ENCODE results near the gene RAP2C. TPM values are rescaled to one million over a fixed set of nuclear protein-coding genes. Genes with fewer than 3 reads are reported as not detected.

RAP2C gene
- total and polyA plus RNA-seq, 2 experiments from 2014 or later, result 14.5 to 25.0 TPM

- H3K4me1 Mint-ChIP-seq, result no peaks in the 10 kb centered on the region; the same call in 2 of the 3 replicates
- ATAC-seq, result no peak
These were observed 16.2 kb upstream of the RAP2C start for GRCh38 chrX:132235488-132235887.

DNA sequence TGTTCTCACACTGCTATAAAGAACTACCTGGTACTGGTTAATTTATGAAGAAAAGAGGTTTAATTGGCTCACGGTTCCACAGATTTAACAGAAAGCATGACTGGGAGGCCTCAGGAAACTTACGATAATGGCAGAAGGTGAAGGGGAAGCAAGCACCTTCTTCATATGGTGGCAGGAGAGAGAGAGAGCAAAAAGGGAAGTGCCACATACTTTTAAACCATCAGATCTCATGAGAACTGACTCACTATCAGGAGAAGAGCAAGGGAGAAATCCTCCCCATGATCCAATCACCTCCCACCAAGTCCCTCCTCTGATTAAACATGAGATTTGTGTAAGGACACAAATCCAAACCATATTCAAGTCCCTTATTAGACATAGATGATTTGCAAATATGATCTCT lies 12.3 kb upstream of the RAP2C start:
- Mint-ChIP-seq H3K4me3 (no peak overlapping the region), H3K27me3 (ENCODE audit: insufficient read depth, low read depth, poor library complexity) (peaks cover 4% of the 10 kb centered on the region), H3K27ac (no peak overlapping the region), H3K9me3 (no peaks in the 10 kb centered on the region; the same call in 2 of the 3 replicates), H3K36me3 (ENCODE audit: low read depth) (no peaks in the 10 kb centered on the region), H3K4me1 (no peaks in the 10 kb centered on the region; the same call in 2 of the 3 replicates)
- Histone ChIP-seq H3F3A (replicated peaks; ENCODE audit: low read depth) (no peaks in the 10 kb centered on the region), H3K4me2 (no peak overlapping the region), H3K79me2 (replicated peaks; ENCODE audit: insufficient read depth) (no peaks in the 10 kb centered on the region), H2AFZ (no peak overlapping the region), H4K20me1 (replicated peaks; ENCODE audit: insufficient read depth) (no peaks in the 10 kb centered on the region), H3K36me3 (ENCODE audit: insufficient read depth) (no peaks in the 10 kb centered on the region), H3K4me1 (ENCODE audit: insufficient read depth) (no peaks in the 10 kb centered on the region; the same call in 1 of the 2 replicates), H3K4me3 (no peak overlapping the region), H3K27me3 (ENCODE audit: insufficient read depth) (no peaks in the 10 kb centered on the region), H3K9me2 (ENCODE audit: insufficient read depth) (no peaks in the 10 kb centered on the region), H3K27ac (ENCODE audit: low read depth) (no peak overlapping the region)
- no peak for ATAC-seq
- DNase-seq (ENCODE audit: low spot score), result no peak
- no peak for TF ChIP-seq POLR2AphosphoS5 (IDR thresholded peaks at IDR 0.05; ENCODE audit: low read depth)
- TF ChIP-seq ETS1 (IDR thresholded peaks at IDR 0.05), result no peak
- no peak for TF ChIP-seq NANOG (IDR thresholded peaks at IDR 0.05; ENCODE audit: borderline replicate concordance)
- no peak for TF ChIP-seq ZNF114 (CRISPR knock-in tag; IDR thresholded peaks at IDR 0.05)
- no peak for TF ChIP-seq CREB1 (CRISPR knock-in tag; IDR thresholded peaks at IDR 0.05; ENCODE audit: low read depth)
- TF ChIP-seq EZH2phosphoT487 (IDR thresholded peaks at IDR 0.05; ENCODE audit: unreplicated experiment), result no peak
- TF ChIP-seq ZNF331 (CRISPR knock-in tag; IDR thresholded peaks at IDR 0.05; ENCODE audit: low read depth), result no peak
- TF ChIP-seq STAT1 (IDR thresholded peaks at IDR 0.05; ENCODE audit: unreplicated experiment), result no peak
- TF ChIP-seq CTCF (conservative IDR thresholded peaks at IDR 0.05; ENCODE audit: low read depth in 2 of 2), result no peak
- TF ChIP-seq, protein P1, sequence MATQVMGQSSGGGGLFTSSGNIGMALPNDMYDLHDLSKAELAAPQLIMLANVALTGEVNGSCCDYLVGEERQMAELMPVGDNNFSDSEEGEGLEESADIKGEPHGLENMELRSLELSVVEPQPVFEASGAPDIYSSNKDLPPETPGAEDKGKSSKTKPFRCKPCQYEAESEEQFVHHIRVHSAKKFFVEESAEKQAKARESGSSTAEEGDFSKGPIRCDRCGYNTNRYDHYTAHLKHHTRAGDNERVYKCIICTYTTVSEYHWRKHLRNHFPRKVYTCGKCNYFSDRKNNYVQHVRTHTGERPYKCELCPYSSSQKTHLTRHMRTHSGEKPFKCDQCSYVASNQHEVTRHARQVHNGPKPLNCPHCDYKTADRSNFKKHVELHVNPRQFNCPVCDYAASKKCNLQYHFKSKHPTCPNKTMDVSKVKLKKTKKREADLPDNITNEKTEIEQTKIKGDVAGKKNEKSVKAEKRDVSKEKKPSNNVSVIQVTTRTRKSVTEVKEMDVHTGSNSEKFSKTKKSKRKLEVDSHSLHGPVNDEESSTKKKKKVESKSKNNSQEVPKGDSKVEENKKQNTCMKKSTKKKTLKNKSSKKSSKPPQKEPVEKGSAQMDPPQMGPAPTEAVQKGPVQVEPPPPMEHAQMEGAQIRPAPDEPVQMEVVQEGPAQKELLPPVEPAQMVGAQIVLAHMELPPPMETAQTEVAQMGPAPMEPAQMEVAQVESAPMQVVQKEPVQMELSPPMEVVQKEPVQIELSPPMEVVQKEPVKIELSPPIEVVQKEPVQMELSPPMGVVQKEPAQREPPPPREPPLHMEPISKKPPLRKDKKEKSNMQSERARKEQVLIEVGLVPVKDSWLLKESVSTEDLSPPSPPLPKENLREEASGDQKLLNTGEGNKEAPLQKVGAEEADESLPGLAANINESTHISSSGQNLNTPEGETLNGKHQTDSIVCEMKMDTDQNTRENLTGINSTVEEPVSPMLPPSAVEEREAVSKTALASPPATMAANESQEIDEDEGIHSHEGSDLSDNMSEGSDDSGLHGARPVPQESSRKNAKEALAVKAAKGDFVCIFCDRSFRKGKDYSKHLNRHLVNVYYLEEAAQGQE (IDR thresholded peaks at IDR 0.05; ENCODE audit: unreplicated experiment), result no peak
- TF ChIP-seq EZH2 (IDR thresholded peaks at IDR 0.05; ENCODE audit: low read depth, unreplicated experiment), result no peak

More at GRCh38 chrX:132235488-132235887, 16.2 kb upstream of the RAP2C start:
- H3K9me2 ChIP-seq (ENCODE audit: insufficient read depth), result no peaks in the 10 kb centered on the region
- H3K4me2 ChIP-seq, result no peak overlapping the region
- no peak for TF ChIP-seq CTCF (conservative IDR thresholded peaks at IDR 0.05; ENCODE audit: low read depth in 2 of 2)
- H3K27ac Mint-ChIP-seq, result no peak overlapping the region
- no peaks in the 10 kb centered on the region for H3K27me3 ChIP-seq (ENCODE audit: insufficient read depth)
- no peak for DNase-seq (ENCODE audit: low spot score)
- H3K4me3 ChIP-seq, result no peak overlapping the region
- no peak overlapping the region for H3K27ac ChIP-seq (ENCODE audit: low read depth)
- no peaks in the 10 kb centered on the region; the same call in 2 of the 3 replicates for H3K9me3 Mint-ChIP-seq
- no peaks in the 10 kb centered on the region for H3K36me3 Mint-ChIP-seq (ENCODE audit: low read depth)
- no peaks in the 10 kb centered on the region; the same call in 1 of the 2 replicates for H3K4me1 ChIP-seq (ENCODE audit: insufficient read depth)
- no peaks in the 10 kb centered on the region for H3K36me3 ChIP-seq (ENCODE audit: insufficient read depth)
- H2AFZ ChIP-seq, result no peak overlapping the region
- no peak overlapping the region for H3K4me3 Mint-ChIP-seq
- no peaks in the 10 kb centered on the region for H3K79me2 ChIP-seq (replicated peaks; ENCODE audit: insufficient read depth)
- H4K20me1 ChIP-seq (replicated peaks; ENCODE audit: insufficient read depth), result no peaks in the 10 kb centered on the region
- H3K27me3 Mint-ChIP-seq (ENCODE audit: insufficient read depth, low read depth, poor library complexity), result peaks cover 2% of the 10 kb centered on the region
- no peaks in the 10 kb centered on the region for H3F3A ChIP-seq (replicated peaks; ENCODE audit: low read depth)

Measured in GM23338 (cell line).